Liver (tissue), 9 donors: ENCODE results near the gene CACNB1. TPM values are rescaled to one million over a fixed set of nuclear protein-coding genes. Genes with fewer than 3 reads are reported as not detected.

Experiments
- DNase-seq: peaks from one replicate; pipeline ENCODE4 v3.0.0-alpha.2; 2017; ENCODE audit warnings: low spot score
- H3K27ac ChIP-seq, 2 donors: one replicate each; pipeline ENCODE4 v1.7.0; 2013; ENCODE audit warnings: inconsistent platforms in 2 of 2, low read length in 2 of 2, control low read depth in 1 of 2, low read depth in 1 of 2, mild to moderate bottlenecking in 1 of 2
- H3K27me3 ChIP-seq, 4 donors: one replicate each; pipeline versions ENCODE4 v1.6.1 to v1.7.0; 2013; ENCODE audit warnings: low read length in 3 of 4, inconsistent platforms in 1 of 4, mild to moderate bottlenecking in 1 of 4, moderate library complexity in 1 of 4; ENCODE audit not compliant: control insufficient read depth in 4 of 4, insufficient read depth in 4 of 4
- H3K36me3 ChIP-seq, 4 donors: one replicate each; pipeline versions ENCODE4 v1.6.1 to v1.7.0; 2013; ENCODE audit warnings: low read length in 3 of 4, mild to moderate bottlenecking in 3 of 4, low read depth in 1 of 4, moderate library complexity in 1 of 4; ENCODE audit not compliant: control insufficient read depth in 4 of 4, insufficient read depth in 3 of 4
- H3K4me1 ChIP-seq, 4 donors: one replicate each; pipeline versions ENCODE4 v1.6.1 to v1.7.0; 2013; ENCODE audit warnings: low read length in 3 of 4, mild to moderate bottlenecking in 3 of 4, moderate library complexity in 1 of 4; ENCODE audit not compliant: control insufficient read depth in 4 of 4, insufficient read depth in 4 of 4
- H3K4me3 ChIP-seq, 3 donors: one replicate each; pipeline versions ENCODE4 v1.6.1 to v1.7.0; 2013; ENCODE audit warnings: low read length in 3 of 3, control low read depth in 1 of 3, low read depth in 1 of 3, mild to moderate bottlenecking in 1 of 3
- H3K9ac ChIP-seq, 2 donors: one replicate each; pipeline ENCODE4 v1.7.0; 2013; ENCODE audit warnings: low read length in 2 of 2, mild to moderate bottlenecking in 2 of 2, moderate library complexity in 2 of 2, control low read depth in 1 of 2, low read depth in 1 of 2
- H3K9me3 ChIP-seq, 4 donors: one replicate each; pipeline versions ENCODE4 v1.6.1 to v1.7.0; 2013; ENCODE audit warnings: low read length in 3 of 4; ENCODE audit not compliant: control insufficient read depth in 4 of 4
- EGR1 ChIP-seq, 2 donors: IDR thresholded peaks; 2 replicates each; pipeline ENCODE4 v1.6.1; 2016 to 2018; ENCODE audit warnings: antibody characterized with exemption in 2 of 2, low read depth in 2 of 2
- FOXA1 ChIP-seq: IDR thresholded peaks from 2 replicates; pipeline ENCODE4 v1.6.1; 2016; ENCODE audit warnings: antibody characterized with exemption
- FOXA2 ChIP-seq: IDR thresholded peaks from 2 replicates; pipeline ENCODE4 v1.6.1; 2016; ENCODE audit warnings: antibody characterized with exemption
- GABPA ChIP-seq, 2 donors: IDR thresholded peaks in 1 of 2; conservative IDR thresholded peaks in 1 of 2; 2 replicates each; pipeline ENCODE4 v1.6.1; 2016; ENCODE audit warnings: antibody characterized with exemption in 2 of 2, mild to moderate bottlenecking in 1 of 2, moderate library complexity in 1 of 2
- HNF4A ChIP-seq, 2 donors: conservative IDR thresholded peaks; 2 replicates each; pipeline ENCODE4 v1.6.1; 2016; ENCODE audit warnings: antibody characterized with exemption in 2 of 2, mild to moderate bottlenecking in 2 of 2
- HNF4G ChIP-seq: IDR thresholded peaks from 2 replicates; pipeline ENCODE4 v1.6.1; 2016; ENCODE audit warnings: antibody characterized with exemption
- JUND ChIP-seq, 2 donors: IDR thresholded peaks; 2 replicates each; pipeline ENCODE4 v1.6.1; 2016; ENCODE audit warnings: antibody characterized with exemption in 2 of 2
- RAD21 ChIP-seq, 2 donors: IDR thresholded peaks; 2 replicates each; pipeline ENCODE4 v1.6.1; 2016; ENCODE audit warnings: antibody characterized with exemption in 2 of 2, mild to moderate bottlenecking in 2 of 2
- RXRA ChIP-seq, 2 donors: IDR thresholded peaks; 2 replicates each; pipeline ENCODE4 v1.6.1; 2017 to 2018; ENCODE audit warnings: antibody characterized with exemption in 2 of 2, mild to moderate bottlenecking in 1 of 2
- TAF1 ChIP-seq: conservative IDR thresholded peaks from 2 replicates; pipeline ENCODE4 v1.6.1; 2016; ENCODE audit warnings: antibody characterized with exemption, mild to moderate bottlenecking
- YY1 ChIP-seq: IDR thresholded peaks from 2 replicates; pipeline ENCODE4 v1.6.1; 2016; ENCODE audit warnings: antibody characterized with exemption, mild to moderate bottlenecking
- whole genome bisulfite sequencing: extraction: QIAGEN DNeasy Blood & Tissue Kit; methylation state at CpG from one replicate; pipeline ENCODE4 v1.1.7; 2013; 5-methylcytosine and 5-hydroxymethylcytosine counted together
- polyA plus RNA-seq, 2 donors: library from polyadenylated mRNA; stranded (reverse) in 1 of 2; unstranded in 1 of 2; fragments of 200-250 nt in 1 of 2; fragments of >200 nt in 1 of 2; fragmentation: Nextera tagmentation in 1 of 2; extraction: Ambion mirVana in 1 of 2; gene quantifications; one replicate each; pipeline versions ENCODE4 v1.2.1 to v1.2.3, GENCODE V29; 2013 to 2015
- total RNA-seq, 2 donors: library from RNA; depleted of rRNA; stranded (reverse); fragments of >200 nt; gene quantifications; one replicate each; pipeline ENCODE4 v1.2.3, GENCODE V29; 2014
- TF ChIP-seq, protein P1 (sequence below): fragments of 150-350 bp; IDR thresholded peaks from 2 replicates; pipeline ENCODE4 v1.5.1; 2017; ENCODE audit warnings: improper control_type of control experiment, low read depth, low read length; ENCODE audit not compliant: missing input control
- TF ChIP-seq, protein P2 (sequence below): IDR thresholded peaks from 2 replicates; pipeline ENCODE4 v1.6.1; 2016; ENCODE audit warnings: antibody characterized with exemption, mild to moderate bottlenecking
- TF ChIP-seq, protein P3 (sequence below): IDR thresholded peaks from 2 replicates; pipeline ENCODE4 v1.6.1; 2016; ENCODE audit warnings: antibody characterized with exemption
- TF ChIP-seq, protein P4 (sequence below): IDR thresholded peaks from 2 replicates; pipeline ENCODE4 v1.6.1; 2016; ENCODE audit warnings: antibody characterized with exemption
- TF ChIP-seq, protein P5 (sequence below): IDR thresholded peaks from 2 replicates; pipeline ENCODE4 v1.6.1; 2016; ENCODE audit warnings: antibody characterized with exemption
- donor health status: healthy.
- donor health status: healthy.
- donor health status: healthy.
- donor health status: healthy.
- donor health status: healthy.

CACNB1 gene
- total and polyA plus RNA-seq, 4 donors, result 0.05 to 1.3 (median 0.26) TPM

DNA sequence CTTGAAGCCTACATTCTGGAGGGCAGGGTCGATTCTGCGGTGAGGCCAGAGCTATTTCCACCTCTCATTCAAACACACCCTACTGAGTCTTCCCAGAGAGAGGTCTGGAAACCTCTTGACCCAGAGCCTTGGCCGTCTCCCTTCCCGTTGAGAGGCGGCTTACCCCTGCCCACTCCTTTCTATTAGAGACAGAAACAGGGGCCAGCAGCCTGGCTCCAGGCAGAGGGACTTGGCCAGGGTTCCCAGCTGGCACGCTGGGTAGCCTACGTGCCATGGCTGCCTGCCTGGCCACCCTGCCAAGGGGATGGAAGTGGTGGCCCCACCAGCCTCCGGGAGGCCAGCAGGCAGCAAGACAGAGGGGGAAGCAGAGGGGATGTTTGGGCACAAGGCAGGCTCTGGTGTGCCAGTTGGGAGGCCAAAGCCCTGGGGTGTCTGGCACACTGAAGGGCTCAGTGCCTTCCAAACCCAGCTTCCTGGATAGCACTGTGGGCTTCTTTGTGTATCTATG lies 22.2 kb upstream of the CACNB1 start:
- TF ChIP-seq, protein P1, sequence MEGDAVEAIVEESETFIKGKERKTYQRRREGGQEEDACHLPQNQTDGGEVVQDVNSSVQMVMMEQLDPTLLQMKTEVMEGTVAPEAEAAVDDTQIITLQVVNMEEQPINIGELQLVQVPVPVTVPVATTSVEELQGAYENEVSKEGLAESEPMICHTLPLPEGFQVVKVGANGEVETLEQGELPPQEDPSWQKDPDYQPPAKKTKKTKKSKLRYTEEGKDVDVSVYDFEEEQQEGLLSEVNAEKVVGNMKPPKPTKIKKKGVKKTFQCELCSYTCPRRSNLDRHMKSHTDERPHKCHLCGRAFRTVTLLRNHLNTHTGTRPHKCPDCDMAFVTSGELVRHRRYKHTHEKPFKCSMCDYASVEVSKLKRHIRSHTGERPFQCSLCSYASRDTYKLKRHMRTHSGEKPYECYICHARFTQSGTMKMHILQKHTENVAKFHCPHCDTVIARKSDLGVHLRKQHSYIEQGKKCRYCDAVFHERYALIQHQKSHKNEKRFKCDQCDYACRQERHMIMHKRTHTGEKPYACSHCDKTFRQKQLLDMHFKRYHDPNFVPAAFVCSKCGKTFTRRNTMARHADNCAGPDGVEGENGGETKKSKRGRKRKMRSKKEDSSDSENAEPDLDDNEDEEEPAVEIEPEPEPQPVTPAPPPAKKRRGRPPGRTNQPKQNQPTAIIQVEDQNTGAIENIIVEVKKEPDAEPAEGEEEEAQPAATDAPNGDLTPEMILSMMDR, result no peak
- TF ChIP-seq HNF4G, result no peak
- no peak for TF ChIP-seq HNF4A (conservative IDR thresholded peaks at IDR 0.05)
- TF ChIP-seq, protein P2, sequence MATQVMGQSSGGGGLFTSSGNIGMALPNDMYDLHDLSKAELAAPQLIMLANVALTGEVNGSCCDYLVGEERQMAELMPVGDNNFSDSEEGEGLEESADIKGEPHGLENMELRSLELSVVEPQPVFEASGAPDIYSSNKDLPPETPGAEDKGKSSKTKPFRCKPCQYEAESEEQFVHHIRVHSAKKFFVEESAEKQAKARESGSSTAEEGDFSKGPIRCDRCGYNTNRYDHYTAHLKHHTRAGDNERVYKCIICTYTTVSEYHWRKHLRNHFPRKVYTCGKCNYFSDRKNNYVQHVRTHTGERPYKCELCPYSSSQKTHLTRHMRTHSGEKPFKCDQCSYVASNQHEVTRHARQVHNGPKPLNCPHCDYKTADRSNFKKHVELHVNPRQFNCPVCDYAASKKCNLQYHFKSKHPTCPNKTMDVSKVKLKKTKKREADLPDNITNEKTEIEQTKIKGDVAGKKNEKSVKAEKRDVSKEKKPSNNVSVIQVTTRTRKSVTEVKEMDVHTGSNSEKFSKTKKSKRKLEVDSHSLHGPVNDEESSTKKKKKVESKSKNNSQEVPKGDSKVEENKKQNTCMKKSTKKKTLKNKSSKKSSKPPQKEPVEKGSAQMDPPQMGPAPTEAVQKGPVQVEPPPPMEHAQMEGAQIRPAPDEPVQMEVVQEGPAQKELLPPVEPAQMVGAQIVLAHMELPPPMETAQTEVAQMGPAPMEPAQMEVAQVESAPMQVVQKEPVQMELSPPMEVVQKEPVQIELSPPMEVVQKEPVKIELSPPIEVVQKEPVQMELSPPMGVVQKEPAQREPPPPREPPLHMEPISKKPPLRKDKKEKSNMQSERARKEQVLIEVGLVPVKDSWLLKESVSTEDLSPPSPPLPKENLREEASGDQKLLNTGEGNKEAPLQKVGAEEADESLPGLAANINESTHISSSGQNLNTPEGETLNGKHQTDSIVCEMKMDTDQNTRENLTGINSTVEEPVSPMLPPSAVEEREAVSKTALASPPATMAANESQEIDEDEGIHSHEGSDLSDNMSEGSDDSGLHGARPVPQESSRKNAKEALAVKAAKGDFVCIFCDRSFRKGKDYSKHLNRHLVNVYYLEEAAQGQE, result no peak
- TF ChIP-seq TAF1, result no peak
- TF ChIP-seq, protein P3, sequence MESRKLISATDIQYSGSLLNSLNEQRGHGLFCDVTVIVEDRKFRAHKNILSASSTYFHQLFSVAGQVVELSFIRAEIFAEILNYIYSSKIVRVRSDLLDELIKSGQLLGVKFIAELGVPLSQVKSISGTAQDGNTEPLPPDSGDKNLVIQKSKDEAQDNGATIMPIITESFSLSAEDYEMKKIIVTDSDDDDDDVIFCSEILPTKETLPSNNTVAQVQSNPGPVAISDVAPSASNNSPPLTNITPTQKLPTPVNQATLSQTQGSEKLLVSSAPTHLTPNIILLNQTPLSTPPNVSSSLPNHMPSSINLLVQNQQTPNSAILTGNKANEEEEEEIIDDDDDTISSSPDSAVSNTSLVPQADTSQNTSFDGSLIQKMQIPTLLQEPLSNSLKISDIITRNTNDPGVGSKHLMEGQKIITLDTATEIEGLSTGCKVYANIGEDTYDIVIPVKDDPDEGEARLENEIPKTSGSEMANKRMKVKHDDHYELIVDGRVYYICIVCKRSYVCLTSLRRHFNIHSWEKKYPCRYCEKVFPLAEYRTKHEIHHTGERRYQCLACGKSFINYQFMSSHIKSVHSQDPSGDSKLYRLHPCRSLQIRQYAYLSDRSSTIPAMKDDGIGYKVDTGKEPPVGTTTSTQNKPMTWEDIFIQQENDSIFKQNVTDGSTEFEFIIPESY, result no peak
- TF ChIP-seq FOXA2, result no peak
- no peak for TF ChIP-seq RXRA (IDR thresholded peaks at IDR 0.05)
- no peak for TF ChIP-seq JUND (IDR thresholded peaks at IDR 0.05)
- TF ChIP-seq, protein P4, sequence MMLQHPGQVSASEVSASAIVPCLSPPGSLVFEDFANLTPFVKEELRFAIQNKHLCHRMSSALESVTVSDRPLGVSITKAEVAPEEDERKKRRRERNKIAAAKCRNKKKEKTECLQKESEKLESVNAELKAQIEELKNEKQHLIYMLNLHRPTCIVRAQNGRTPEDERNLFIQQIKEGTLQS, result no peak
- TF ChIP-seq FOXA1, result no peak
- TF ChIP-seq, protein P5, sequence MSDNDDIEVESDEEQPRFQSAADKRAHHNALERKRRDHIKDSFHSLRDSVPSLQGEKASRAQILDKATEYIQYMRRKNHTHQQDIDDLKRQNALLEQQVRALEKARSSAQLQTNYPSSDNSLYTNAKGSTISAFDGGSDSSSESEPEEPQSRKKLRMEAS, result no peak
- no peak for TF ChIP-seq YY1
- no peak for TF ChIP-seq EGR1 (IDR thresholded peaks at IDR 0.05; ENCODE audit: low read depth in 2 of 2)
- TF ChIP-seq GABPA (IDR thresholded peaks at IDR 0.05 in 1 of 2, conservative IDR thresholded peaks at IDR 0.05 in 1 of 2), result no peak
- Histone ChIP-seq H3K9ac (no peak overlapping the region), H3K27me3 (no peaks in the 10 kb centered on the region), H3K36me3 (no peaks in the 10 kb centered on the region), H3K4me3 (no peak overlapping the region), H3K27ac (no peak overlapping the region), H3K9me3 (no peaks in the 10 kb centered on the region), H3K4me1 (peaks cover 0 to 3% (median under 1%) of the 10 kb centered on the region in 4 donors)
- WGBS, result 59% methylated on average over 8 of the region's 8 CpGs
- no peak for DNase-seq

DNA sequence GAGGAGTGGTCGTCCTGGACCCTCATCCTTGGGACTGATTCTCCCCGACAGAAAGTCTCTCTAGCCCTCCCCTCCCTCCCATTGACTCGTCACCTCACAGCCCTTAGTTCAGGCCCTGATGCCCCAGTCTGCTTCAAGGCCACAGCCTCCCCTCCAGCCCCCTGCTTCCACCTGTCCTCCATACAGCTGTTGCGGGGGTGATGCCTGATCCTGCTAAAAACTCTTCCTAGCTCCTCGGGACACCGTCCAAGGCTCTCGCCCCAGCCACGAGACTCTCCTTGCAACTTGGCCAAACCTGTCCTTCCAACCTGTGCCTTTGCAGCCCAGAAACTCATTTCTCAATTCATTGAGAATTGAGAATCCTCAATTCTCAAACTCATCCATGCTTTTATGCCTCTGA lies 21.4 kb upstream of the CACNB1 start:
- Histone ChIP-seq H3K36me3 (no peaks in the 10 kb centered on the region), H3K27ac (no peak overlapping the region), H3K4me3 (no peak overlapping the region), H3K4me1 (no peaks in the 10 kb centered on the region), H3K9ac (no peak overlapping the region), H3K9me3 (no peaks in the 10 kb centered on the region), H3K27me3 (no peaks in the 10 kb centered on the region)
- 70% methylated on average over 8 of the region's 8 CpGs for WGBS
- TF ChIP-seq, protein P1, result no peak
- TF ChIP-seq RAD21 (IDR thresholded peaks at IDR 0.05), result no peak
- TF ChIP-seq HNF4A (conservative IDR thresholded peaks at IDR 0.05), result no peak
- TF ChIP-seq FOXA1, result no peak
- no peak for TF ChIP-seq FOXA2
- TF ChIP-seq, protein P3, result no peak
- no peak for TF ChIP-seq TAF1
- TF ChIP-seq, protein P4, result no peak
- no peak for TF ChIP-seq JUND (IDR thresholded peaks at IDR 0.05)
- DNase-seq, result no peak
